Body of pancreas (tissue), 4 donors: ENCODE data around the gene NRG3. TPM values are rescaled to one million over a fixed set of nuclear protein-coding genes. Genes with fewer than 3 reads are reported as not detected.

Source experiments
- ATAC-seq: fragments of 150-250 bp; one replicate; pipeline ENCODE4 v1.9.1; 2016
- DNase-seq, 4 donors: peaks; one replicate each; pipeline ENCODE4 v3.0.0-alpha.2; 2019
- H3K27ac ChIP-seq, 4 donors: fragments of 200-600 bp; sonication (generic); 1 replicate in 3 of 4; 2 replicates in 1 of 4; pipeline versions ENCODE4 v1.5.1 to v1.6.1; 2016 to 2019; ENCODE audit warnings: mild to moderate bottlenecking in 1 of 4, mixed read lengths in 1 of 4, moderate library complexity in 1 of 4
- H3K27me3 ChIP-seq, 2 donors: fragments of 200-600 bp; sonication (generic); one replicate each; pipeline ENCODE4 v1.6.0; 2016; ENCODE audit warnings: mild to moderate bottlenecking in 1 of 2
- H3K36me3 ChIP-seq, 2 donors: fragments of 200-600 bp; sonication (generic); replicated peaks in 1 of 2; 2 replicates each; pipeline ENCODE4 v1.5.1; 2016; ENCODE audit warnings: low read depth in 2 of 2; ENCODE audit not compliant: insufficient read depth in 1 of 2
- H3K4me1 ChIP-seq: fragments of 200-600 bp; sonication (generic); one replicate; pipeline ENCODE4 v1.6.0; 2016
- H3K4me3 ChIP-seq, 2 donors: fragments of 200-600 bp; sonication (generic); 1 replicate in 1 of 2; 2 replicates in 1 of 2; pipeline ENCODE4 v1.5.1; 2016 to 2019
- H3K9me3 ChIP-seq, 3 donors: fragments of 200-600 bp; sonication (generic); 1 replicate in 2 of 3; 2 replicates in 1 of 3; pipeline ENCODE4 v1.5.1; 2016
- CTCF ChIP-seq, 7 experiments: fragments of 450-650 bp in 4 of 7; fragments of 200-600 bp in 3 of 7; sonication (generic) in 3 of 7; IDR thresholded peaks; one replicate each; pipeline ENCODE4 v1.5.1; 2016 to 2019; ENCODE audit warnings: antibody characterized with exemption in 7 of 7
- POLR2A ChIP-seq, 3 donors: fragments of 450-650 bp; IDR thresholded peaks; one replicate each; pipeline ENCODE4 v1.6.1; 2016; ENCODE audit warnings: antibody characterized with exemption in 3 of 3, mild to moderate bottlenecking in 2 of 3
- WGBS, 2 donors: methylation state at CpG; one replicate each; pipeline ENCODE4 v1.1.5; 2017; 5-methylcytosine and 5-hydroxymethylcytosine counted together
- intact Hi-C: fragments of 100-400 bp; cut with DNase I; formaldehyde crosslinking; loops from one replicate; pipeline ENCODE4 v1.15.1; 2023
- small RNA-seq: library from RNA; depleted of rRNA; stranded (forward); fragments of <200 nt; gene quantifications from one replicate; pipeline ENCODE3, GENCODE V24; 2016
- total RNA-seq, 2 donors: library from RNA; depleted of rRNA; stranded (reverse); fragments of >200 nt; gene quantifications; one replicate each; pipeline ENCODE4 v1.1.0, GENCODE V29; 2016

Gene NRG3
- total RNA-seq, 2 donors from 2014 or later = 0.26 TPM; not detected in 1

- no peak overlapping the region for H3K27ac ChIP-seq
- no peaks in the 10 kb centered on the region for H3K4me1 ChIP-seq
- no peaks in the 10 kb centered on the region for H3K9me3 ChIP-seq
- ATAC-seq (no peak), DNase-seq (no peak)
- intact Hi-C loops = no loop called here
- H3K4me3 ChIP-seq = no peak overlapping the region
- WGBS, 2 donors = 40 to 43% methylated on average over 2 of the region's 2 CpGs
- TF ChIP-seq POLR2A (IDR thresholded peaks at IDR 0.05) = no peak
- TF ChIP-seq CTCF (IDR thresholded peaks at IDR 0.05) = no peak
- H3K27me3 ChIP-seq = no peaks in the 10 kb centered on the region
- no peaks in the 10 kb centered on the region for H3K36me3 ChIP-seq
Measured at GRCh38 chr10:83017076-83017867, 1142.3 kb downstream of the NRG3 start.

GRCh38 chr10:83023662-83024061, 1148.7 kb downstream of the NRG3 start:
- TF ChIP-seq CTCF (IDR thresholded peaks at IDR 0.05) (no peak), POLR2A (IDR thresholded peaks at IDR 0.05) (no peak)
- Histone ChIP-seq H3K36me3 (no peaks in the 10 kb centered on the region), H3K9me3 (no peaks in the 10 kb centered on the region), H3K27ac (no peak overlapping the region), H3K4me3 (no peak overlapping the region), H3K4me1 (no peaks in the 10 kb centered on the region), H3K27me3 (no peaks in the 10 kb centered on the region)
- intact Hi-C loops = no loop called here
- ATAC-seq = no peak
- WGBS, 2 donors = 47 to 49% methylated on average over 2 of the region's 2 CpGs
- DNase-seq = no peak

Small RNA genes within 50 kb of the gene (small RNA-seq; reads per million reads assigned to genes)
- not detected for gene RNU6-441P
